GM23338 (cell line): Measurements from ENCODE around the gene ITGA3. TPM values are rescaled to one million over a fixed set of nuclear protein-coding genes. Genes with fewer than 3 reads are reported as not detected.

Source experiments
- ATAC-seq: fragments of 200-7000 bp; cut with Tn5 transposase; 3 replicates; pipeline ENCODE4 v1.9.1; 2020
- DNase-seq: peaks from one replicate; pipeline ENCODE4 v3.0.0-alpha.2; 2015; ENCODE audit warnings: low spot score
- H2AFZ ChIP-seq: fragments of 200-600 bp; sonication (generic); 2 replicates; pipeline ENCODE4 v1.8.0; 2016; ENCODE audit warnings: antibody characterized with exemption, mild to moderate bottlenecking, moderate library complexity
- H3F3A ChIP-seq: fragments of 200-600 bp; sonication (generic); replicated peaks from 2 replicates; pipeline ENCODE4 v1.8.0; 2017; ENCODE audit warnings: antibody characterized with exemption, mixed run types, low read depth
- H3K27ac ChIP-seq: fragments of 200-600 bp; sonication (generic); 2 replicates; pipeline ENCODE4 v1.6.1; 2016; ENCODE audit warnings: low read depth
- H3K27me3 ChIP-seq: fragments of 200-600 bp; sonication (generic); 2 replicates; pipeline ENCODE4 v1.8.0; 2016; ENCODE audit warnings: mild to moderate bottlenecking, mixed run types, moderate library complexity; ENCODE audit not compliant: insufficient read depth
- H3K36me3 ChIP-seq: fragments of 200-600 bp; sonication (generic); 2 replicates; pipeline ENCODE4 v1.8.0; 2016; ENCODE audit warnings: mild to moderate bottlenecking; ENCODE audit not compliant: insufficient read depth
- H3K4me1 ChIP-seq: fragments of 200-600 bp; sonication (generic); 2 replicates; pipeline ENCODE4 v1.8.0; 2016; ENCODE audit warnings: mild to moderate bottlenecking, moderate library complexity; ENCODE audit not compliant: insufficient read depth
- H3K4me2 ChIP-seq: fragments of 200-600 bp; sonication (generic); 2 replicates; pipeline ENCODE4 v1.7.1; 2017; ENCODE audit warnings: mixed run types
- H3K4me3 ChIP-seq: fragments of 200-600 bp; sonication (generic); 2 replicates; pipeline ENCODE4 v1.6.1; 2016; ENCODE audit warnings: mixed run types
- H3K79me2 ChIP-seq: fragments of 200-600 bp; sonication (generic); replicated peaks from 2 replicates; pipeline ENCODE4 v1.8.0; 2017; ENCODE audit warnings: mild to moderate bottlenecking; ENCODE audit not compliant: insufficient read depth
- H3K9me2 ChIP-seq: fragments of 200-600 bp; sonication (generic); 2 replicates; pipeline ENCODE4 v1.8.0; 2017; ENCODE audit not compliant: insufficient read depth
- H4K20me1 ChIP-seq: fragments of 200-600 bp; sonication (generic); replicated peaks from 2 replicates; pipeline ENCODE4 v1.8.0; 2017; ENCODE audit warnings: mild to moderate bottlenecking; ENCODE audit not compliant: insufficient read depth
- H3K27ac Mint-ChIP-seq: 2 replicates; pipeline ENCODE4 v1.8.0; 2020; ENCODE audit warnings: inconsistent platforms, mild to moderate bottlenecking, moderate library complexity, mixed read lengths
- H3K27me3 Mint-ChIP-seq: 3 replicates; pipeline ENCODE4 v1.8.0; 2022; ENCODE audit warnings: low read depth, mild to moderate bottlenecking, moderate library complexity, mixed read lengths, inconsistent platforms; ENCODE audit not compliant: insufficient read depth, poor library complexity
- H3K36me3 Mint-ChIP-seq: 3 replicates; pipeline ENCODE4 v1.8.0; 2021; ENCODE audit warnings: low read depth, mild to moderate bottlenecking, inconsistent platforms, moderate library complexity, mixed read lengths
- H3K4me1 Mint-ChIP-seq: 3 replicates; pipeline ENCODE4 v1.8.0; 2020; ENCODE audit warnings: mild to moderate bottlenecking, inconsistent platforms, mixed read lengths
- H3K4me3 Mint-ChIP-seq: 3 replicates; pipeline ENCODE4 v1.8.0; 2021; ENCODE audit warnings: moderate library complexity, mild to moderate bottlenecking, inconsistent platforms, mixed read lengths
- H3K9me3 Mint-ChIP-seq: 3 replicates; pipeline ENCODE4 v1.8.0; 2020; ENCODE audit warnings: moderate library complexity, mild to moderate bottlenecking, inconsistent platforms, mixed read lengths
- CREB1 ChIP-seq: fragments of 250-450 bp; sonication (Bioruptor Pico); IDR thresholded peaks from 2 replicates; pipeline ENCODE4 v1.5.0; 2020; ENCODE audit warnings: low read depth, mild to moderate bottlenecking, moderate library complexity
- CTCF ChIP-seq, 2 experiments: fragments of 200-600 bp in 1 of 2; sonication (generic) in 1 of 2; conservative IDR thresholded peaks; 2 replicates each; pipeline versions ENCODE4 v1.5.1 to v1.6.1; 2016 to 2017; ENCODE audit warnings: antibody characterized with exemption in 2 of 2, low read depth in 2 of 2, mild to moderate bottlenecking in 2 of 2, moderate library complexity in 1 of 2
- EZH2 ChIP-seq: fragments of 200-600 bp; sonication (generic); IDR thresholded peaks from one replicate; pipeline ENCODE4 v1.8.0; 2017; ENCODE audit warnings: antibody characterized with exemption, mild to moderate bottlenecking, low read depth; ENCODE audit not compliant: unreplicated experiment
- EZH2phosphoT487 ChIP-seq: fragments of 200-600 bp; sonication (generic); IDR thresholded peaks from one replicate; pipeline ENCODE4 v1.8.1; 2018; ENCODE audit warnings: antibody characterized with exemption; ENCODE audit not compliant: unreplicated experiment
- JUNB ChIP-seq: IDR thresholded peaks from one replicate; pipeline ENCODE4 v1.6.1; 2016; ENCODE audit warnings: antibody characterized with exemption; ENCODE audit not compliant: unreplicated experiment
- NANOG ChIP-seq: IDR thresholded peaks from 2 replicates; pipeline ENCODE4 v1.6.1; 2016; ENCODE audit warnings: antibody characterized with exemption, borderline replicate concordance
- POLR2AphosphoS5 ChIP-seq: IDR thresholded peaks from 2 replicates; pipeline ENCODE4 v1.6.1; 2016; ENCODE audit warnings: antibody characterized with exemption, low read depth
- STAT1 ChIP-seq: IDR thresholded peaks from one replicate; pipeline ENCODE4 v1.6.1; 2016; ENCODE audit warnings: antibody characterized with exemption; ENCODE audit not compliant: unreplicated experiment
- ZNF114 ChIP-seq: fragments of 250-450 bp; sonication (Bioruptor Pico); IDR thresholded peaks from 2 replicates; pipeline ENCODE4 v1.5.0; 2020; ENCODE audit warnings: mild to moderate bottlenecking, moderate library complexity
- ZNF331 ChIP-seq: fragments of 250-450 bp; sonication (Bioruptor Pico); IDR thresholded peaks from 2 replicates; pipeline ENCODE4 v1.5.0; 2020; ENCODE audit warnings: low read depth, mild to moderate bottlenecking, moderate library complexity
- polyA plus RNA-seq: library from polyadenylated mRNA; unstranded; fragments of >200 nt; fragmentation: Nextera tagmentation; extraction: Ambion mirVana; gene quantifications from 2 replicates; pipeline ENCODE4 v1.2.1, GENCODE V29; 2016
- total RNA-seq: library from RNA; depleted of rRNA; stranded (reverse); fragments of >200 nt; shearing (Covaris generic); gene quantifications from 2 replicates; pipeline ENCODE4 v1.2.3, GENCODE V29; 2014
- TF ChIP-seq, protein P1 (sequence below): IDR thresholded peaks from one replicate; pipeline ENCODE4 v1.6.1; 2018; ENCODE audit warnings: antibody characterized with exemption; ENCODE audit not compliant: unreplicated experiment
- TF ChIP-seq, protein P2 (sequence below): fragments of 250-450 bp; sonication (Bioruptor Pico); IDR thresholded peaks from 2 replicates; pipeline ENCODE4 v1.5.0; 2020; ENCODE audit warnings: mild to moderate bottlenecking, moderate library complexity
- TF ChIP-seq, protein P3 (sequence below): IDR thresholded peaks from 2 replicates; pipeline ENCODE4 v1.6.1; 2016; ENCODE audit warnings: antibody characterized with exemption

Gene ITGA3
- total and polyA plus RNA-seq, 2 experiments from 2014 or later: 9.6 to 28.3 TPM

- no peak overlapping the region for H3K4me3 ChIP-seq
- H3K79me2 ChIP-seq: no peaks in the 10 kb centered on the region
- Mint-ChIP-seq H3K27me3 (peaks cover 16% of the 10 kb centered on the region), H3K4me1 (peaks cover 32% of the 10 kb centered on the region), H3K9me3 (no peaks in the 10 kb centered on the region), H3K27ac (no peak overlapping the region), H3K4me3 (no peak overlapping the region), H3K36me3 (no peaks in the 10 kb centered on the region; the same call in 2 of the 3 replicates)
- peaks cover 14% of the 10 kb centered on the region; the same call in 1 of the 2 replicates for H3K4me1 ChIP-seq
- no peaks in the 10 kb centered on the region for H3K36me3 ChIP-seq
- ATAC-seq (no peak), DNase-seq (no peak)
- no peak overlapping the region for H3K27ac ChIP-seq
- H3K4me2 ChIP-seq: no peak overlapping the region
- H3K27me3 ChIP-seq: no peaks in the 10 kb centered on the region
- no peaks in the 10 kb centered on the region for H4K20me1 ChIP-seq
- TF ChIP-seq CREB1 (no peak), JUNB (no peak), ZNF114 (CRISPR knock-in tag) (no peak), EZH2 (no peak), EZH2phosphoT487 (no peak), NANOG (no peak), POLR2AphosphoS5 (no peak), CTCF (conservative IDR thresholded peaks at IDR 0.05; ENCODE audit: low read depth in 2 of 2) (no peak), STAT1 (no peak), ZNF331 (CRISPR knock-in tag) (no peak)
- TF ChIP-seq, protein P1, sequence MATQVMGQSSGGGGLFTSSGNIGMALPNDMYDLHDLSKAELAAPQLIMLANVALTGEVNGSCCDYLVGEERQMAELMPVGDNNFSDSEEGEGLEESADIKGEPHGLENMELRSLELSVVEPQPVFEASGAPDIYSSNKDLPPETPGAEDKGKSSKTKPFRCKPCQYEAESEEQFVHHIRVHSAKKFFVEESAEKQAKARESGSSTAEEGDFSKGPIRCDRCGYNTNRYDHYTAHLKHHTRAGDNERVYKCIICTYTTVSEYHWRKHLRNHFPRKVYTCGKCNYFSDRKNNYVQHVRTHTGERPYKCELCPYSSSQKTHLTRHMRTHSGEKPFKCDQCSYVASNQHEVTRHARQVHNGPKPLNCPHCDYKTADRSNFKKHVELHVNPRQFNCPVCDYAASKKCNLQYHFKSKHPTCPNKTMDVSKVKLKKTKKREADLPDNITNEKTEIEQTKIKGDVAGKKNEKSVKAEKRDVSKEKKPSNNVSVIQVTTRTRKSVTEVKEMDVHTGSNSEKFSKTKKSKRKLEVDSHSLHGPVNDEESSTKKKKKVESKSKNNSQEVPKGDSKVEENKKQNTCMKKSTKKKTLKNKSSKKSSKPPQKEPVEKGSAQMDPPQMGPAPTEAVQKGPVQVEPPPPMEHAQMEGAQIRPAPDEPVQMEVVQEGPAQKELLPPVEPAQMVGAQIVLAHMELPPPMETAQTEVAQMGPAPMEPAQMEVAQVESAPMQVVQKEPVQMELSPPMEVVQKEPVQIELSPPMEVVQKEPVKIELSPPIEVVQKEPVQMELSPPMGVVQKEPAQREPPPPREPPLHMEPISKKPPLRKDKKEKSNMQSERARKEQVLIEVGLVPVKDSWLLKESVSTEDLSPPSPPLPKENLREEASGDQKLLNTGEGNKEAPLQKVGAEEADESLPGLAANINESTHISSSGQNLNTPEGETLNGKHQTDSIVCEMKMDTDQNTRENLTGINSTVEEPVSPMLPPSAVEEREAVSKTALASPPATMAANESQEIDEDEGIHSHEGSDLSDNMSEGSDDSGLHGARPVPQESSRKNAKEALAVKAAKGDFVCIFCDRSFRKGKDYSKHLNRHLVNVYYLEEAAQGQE: no peak
- TF ChIP-seq, protein P2, sequence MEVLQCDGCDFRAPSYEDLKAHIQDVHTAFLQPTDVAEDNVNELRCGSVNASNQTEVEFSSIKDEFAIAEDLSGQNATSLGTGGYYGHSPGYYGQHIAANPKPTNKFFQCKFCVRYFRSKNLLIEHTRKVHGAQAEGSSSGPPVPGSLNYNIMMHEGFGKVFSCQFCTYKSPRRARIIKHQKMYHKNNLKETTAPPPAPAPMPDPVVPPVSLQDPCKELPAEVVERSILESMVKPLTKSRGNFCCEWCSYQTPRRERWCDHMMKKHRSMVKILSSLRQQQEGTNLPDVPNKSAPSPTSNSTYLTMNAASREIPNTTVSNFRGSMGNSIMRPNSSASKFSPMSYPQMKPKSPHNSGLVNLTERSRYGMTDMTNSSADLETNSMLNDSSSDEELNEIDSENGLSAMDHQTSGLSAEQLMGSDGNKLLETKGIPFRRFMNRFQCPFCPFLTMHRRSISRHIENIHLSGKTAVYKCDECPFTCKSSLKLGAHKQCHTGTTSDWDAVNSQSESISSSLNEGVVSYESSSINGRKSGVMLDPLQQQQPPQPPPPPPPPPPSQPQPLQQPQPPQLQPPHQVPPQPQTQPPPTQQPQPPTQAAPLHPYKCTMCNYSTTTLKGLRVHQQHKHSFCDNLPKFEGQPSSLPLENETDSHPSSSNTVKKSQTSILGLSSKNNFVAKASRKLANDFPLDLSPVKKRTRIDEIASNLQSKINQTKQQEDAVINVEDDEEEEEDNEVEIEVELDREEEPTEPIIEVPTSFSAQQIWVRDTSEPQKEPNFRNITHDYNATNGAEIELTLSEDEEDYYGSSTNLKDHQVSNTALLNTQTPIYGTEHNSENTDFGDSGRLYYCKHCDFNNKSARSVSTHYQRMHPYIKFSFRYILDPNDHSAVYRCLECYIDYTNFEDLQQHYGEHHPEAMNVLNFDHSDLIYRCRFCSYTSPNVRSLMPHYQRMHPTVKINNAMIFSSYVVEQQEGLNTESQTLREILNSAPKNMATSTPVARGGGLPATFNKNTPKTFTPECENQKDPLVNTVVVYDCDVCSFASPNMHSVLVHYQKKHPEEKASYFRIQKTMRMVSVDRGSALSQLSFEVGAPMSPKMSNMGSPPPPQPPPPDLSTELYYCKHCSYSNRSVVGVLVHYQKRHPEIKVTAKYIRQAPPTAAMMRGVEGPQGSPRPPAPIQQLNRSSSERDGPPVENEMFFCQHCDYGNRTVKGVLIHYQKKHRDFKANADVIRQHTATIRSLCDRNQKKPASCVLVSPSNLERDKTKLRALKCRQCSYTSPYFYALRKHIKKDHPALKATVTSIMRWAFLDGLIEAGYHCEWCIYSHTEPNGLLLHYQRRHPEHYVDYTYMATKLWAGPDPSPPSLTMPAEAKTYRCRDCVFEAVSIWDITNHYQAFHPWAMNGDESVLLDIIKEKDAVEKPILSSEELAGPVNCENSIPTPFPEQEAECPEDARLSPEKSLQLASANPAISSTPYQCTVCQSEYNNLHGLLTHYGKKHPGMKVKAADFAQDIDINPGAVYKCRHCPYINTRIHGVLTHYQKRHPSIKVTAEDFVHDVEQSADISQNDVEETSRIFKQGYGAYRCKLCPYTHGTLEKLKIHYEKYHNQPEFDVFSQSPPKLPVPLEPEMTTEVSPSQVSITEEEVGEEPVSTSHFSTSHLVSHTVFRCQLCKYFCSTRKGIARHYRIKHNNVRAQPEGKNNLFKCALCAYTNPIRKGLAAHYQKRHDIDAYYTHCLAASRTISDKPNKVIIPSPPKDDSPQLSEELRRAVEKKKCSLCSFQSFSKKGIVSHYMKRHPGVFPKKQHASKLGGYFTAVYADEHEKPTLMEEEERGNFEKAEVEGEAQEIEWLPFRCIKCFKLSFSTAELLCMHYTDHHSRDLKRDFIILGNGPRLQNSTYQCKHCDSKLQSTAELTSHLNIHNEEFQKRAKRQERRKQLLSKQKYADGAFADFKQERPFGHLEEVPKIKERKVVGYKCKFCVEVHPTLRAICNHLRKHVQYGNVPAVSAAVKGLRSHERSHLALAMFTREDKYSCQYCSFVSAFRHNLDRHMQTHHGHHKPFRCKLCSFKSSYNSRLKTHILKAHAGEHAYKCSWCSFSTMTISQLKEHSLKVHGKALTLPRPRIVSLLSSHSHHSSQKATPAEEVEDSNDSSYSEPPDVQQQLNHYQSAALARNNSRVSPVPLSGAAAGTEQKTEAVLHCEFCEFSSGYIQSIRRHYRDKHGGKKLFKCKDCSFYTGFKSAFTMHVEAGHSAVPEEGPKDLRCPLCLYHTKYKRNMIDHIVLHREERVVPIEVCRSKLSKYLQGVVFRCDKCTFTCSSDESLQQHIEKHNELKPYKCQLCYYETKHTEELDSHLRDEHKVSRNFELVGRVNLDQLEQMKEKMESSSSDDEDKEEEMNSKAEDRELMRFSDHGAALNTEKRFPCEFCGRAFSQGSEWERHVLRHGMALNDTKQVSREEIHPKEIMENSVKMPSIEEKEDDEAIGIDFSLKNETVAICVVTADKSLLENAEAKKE: no peak
- TF ChIP-seq, protein P3, sequence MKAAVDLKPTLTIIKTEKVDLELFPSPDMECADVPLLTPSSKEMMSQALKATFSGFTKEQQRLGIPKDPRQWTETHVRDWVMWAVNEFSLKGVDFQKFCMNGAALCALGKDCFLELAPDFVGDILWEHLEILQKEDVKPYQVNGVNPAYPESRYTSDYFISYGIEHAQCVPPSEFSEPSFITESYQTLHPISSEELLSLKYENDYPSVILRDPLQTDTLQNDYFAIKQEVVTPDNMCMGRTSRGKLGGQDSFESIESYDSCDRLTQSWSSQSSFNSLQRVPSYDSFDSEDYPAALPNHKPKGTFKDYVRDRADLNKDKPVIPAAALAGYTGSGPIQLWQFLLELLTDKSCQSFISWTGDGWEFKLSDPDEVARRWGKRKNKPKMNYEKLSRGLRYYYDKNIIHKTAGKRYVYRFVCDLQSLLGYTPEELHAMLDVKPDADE: no peak
- H3K9me2 ChIP-seq: no peaks in the 10 kb centered on the region
- H3F3A ChIP-seq: no peaks in the 10 kb centered on the region
- peak overlapping the region; percentile 47; the same call in 1 of the 2 replicates for H2AFZ ChIP-seq
Observed at GRCh38 chr17:50047083-50047482, 8.8 kb upstream of the ITGA3 start.
